Measurements from ENCODE around the gene RERE.

DNA sequence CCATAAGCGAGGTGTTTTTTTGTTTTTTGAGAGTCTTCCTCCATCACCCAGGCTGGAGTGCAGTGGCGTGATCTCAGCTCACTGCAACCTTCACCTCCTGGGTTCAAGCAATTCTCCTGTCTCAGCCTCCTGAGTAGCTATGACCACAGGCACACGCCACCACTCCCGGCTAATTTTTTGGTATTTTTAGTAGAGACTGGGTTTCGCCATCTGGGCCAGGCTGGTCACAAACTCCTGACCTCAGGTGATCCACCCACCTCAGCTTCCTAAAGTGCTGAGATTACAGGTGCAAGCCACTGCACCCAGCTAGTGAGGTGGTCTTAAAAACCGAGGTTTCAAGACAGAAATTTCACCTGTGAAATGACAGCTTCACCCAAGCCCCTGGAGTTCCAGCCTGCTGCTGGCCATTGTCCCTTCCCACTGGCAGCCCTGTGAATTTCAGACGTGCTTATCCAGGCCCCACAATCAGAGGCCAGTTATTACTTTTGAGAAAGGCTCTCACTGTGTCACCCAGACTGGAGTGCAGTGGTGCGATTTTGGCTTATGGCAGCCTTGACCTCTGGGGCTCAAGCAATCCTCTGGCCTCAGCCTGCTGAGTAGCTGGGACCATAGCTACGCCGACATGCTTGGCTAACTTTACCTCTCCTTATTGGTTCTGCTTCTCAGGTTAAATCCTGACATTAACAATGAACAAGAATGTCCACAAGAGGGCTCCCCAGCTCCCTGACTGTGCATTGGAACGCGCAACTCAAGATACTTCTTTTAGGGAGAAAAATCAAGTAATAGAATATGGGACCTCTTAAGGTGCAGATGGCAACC lies 41.7 kb upstream of the RERE start:
- TF ChIP-seq, protein P1, sequence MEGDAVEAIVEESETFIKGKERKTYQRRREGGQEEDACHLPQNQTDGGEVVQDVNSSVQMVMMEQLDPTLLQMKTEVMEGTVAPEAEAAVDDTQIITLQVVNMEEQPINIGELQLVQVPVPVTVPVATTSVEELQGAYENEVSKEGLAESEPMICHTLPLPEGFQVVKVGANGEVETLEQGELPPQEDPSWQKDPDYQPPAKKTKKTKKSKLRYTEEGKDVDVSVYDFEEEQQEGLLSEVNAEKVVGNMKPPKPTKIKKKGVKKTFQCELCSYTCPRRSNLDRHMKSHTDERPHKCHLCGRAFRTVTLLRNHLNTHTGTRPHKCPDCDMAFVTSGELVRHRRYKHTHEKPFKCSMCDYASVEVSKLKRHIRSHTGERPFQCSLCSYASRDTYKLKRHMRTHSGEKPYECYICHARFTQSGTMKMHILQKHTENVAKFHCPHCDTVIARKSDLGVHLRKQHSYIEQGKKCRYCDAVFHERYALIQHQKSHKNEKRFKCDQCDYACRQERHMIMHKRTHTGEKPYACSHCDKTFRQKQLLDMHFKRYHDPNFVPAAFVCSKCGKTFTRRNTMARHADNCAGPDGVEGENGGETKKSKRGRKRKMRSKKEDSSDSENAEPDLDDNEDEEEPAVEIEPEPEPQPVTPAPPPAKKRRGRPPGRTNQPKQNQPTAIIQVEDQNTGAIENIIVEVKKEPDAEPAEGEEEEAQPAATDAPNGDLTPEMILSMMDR (IDR thresholded peaks at IDR 0.05), result peak; percentile 49 to 73 (median 62)
- no peak for TF ChIP-seq POLR2A (IDR thresholded peaks at IDR 0.05)

All from adrenal gland (tissue), 5 donors.